COLO668 (cell line): ENCODE results near the gene P4HA2.
"Not testable (repeated sequence)": the region's sequence is repeated elsewhere in the genome, so short reads cannot be mapped to it uniquely, and the experiment has no call there.

Experiments used
- DNase-seq: peaks from one replicate; lab custom pipeline; 2025; ENCODE audit not compliant: unreplicated experiment; lab: John Stamatoyannopoulos, UW

P4HA2 gene

DNA sequence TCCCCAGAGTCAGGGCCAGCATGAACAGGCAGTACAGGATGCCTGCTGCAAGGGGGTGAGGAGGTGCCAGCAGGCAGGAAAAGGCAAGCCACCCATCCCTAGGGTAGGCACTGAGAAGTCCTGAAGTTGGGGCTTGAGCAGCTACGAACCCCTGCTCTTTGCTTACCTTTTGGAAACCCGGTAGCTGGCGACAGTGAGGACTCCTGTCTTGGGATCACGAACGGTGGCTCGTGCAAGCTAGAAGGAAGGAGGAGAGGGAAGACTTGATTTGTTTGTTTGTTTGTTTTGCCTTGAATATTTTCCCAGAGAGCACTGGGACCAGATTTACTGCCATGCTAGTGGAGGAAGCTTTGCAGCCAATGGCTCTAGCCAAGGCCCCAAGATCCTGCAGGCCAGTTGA lies 23.7 kb downstream of the P4HA2 start:
- DNase-seq, result no peak

DNA sequence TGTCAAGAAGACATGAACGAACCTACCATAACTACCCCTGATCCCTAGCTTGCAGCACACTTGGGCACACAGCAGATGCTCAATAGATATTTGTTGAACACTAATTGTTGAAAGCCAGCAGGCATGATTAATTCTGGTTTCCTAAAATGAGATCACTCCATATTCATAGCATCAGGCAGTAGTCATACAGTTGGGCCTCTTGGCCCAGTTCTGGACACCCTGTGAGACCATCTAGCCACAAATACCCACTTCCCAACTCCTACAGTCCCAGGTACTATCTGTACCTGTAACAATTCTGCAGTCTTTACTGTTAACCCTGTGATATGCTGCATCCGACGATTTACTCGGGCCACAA lies 24.2 kb downstream of the P4HA2 start:
- no peak for DNase-seq

DNA sequence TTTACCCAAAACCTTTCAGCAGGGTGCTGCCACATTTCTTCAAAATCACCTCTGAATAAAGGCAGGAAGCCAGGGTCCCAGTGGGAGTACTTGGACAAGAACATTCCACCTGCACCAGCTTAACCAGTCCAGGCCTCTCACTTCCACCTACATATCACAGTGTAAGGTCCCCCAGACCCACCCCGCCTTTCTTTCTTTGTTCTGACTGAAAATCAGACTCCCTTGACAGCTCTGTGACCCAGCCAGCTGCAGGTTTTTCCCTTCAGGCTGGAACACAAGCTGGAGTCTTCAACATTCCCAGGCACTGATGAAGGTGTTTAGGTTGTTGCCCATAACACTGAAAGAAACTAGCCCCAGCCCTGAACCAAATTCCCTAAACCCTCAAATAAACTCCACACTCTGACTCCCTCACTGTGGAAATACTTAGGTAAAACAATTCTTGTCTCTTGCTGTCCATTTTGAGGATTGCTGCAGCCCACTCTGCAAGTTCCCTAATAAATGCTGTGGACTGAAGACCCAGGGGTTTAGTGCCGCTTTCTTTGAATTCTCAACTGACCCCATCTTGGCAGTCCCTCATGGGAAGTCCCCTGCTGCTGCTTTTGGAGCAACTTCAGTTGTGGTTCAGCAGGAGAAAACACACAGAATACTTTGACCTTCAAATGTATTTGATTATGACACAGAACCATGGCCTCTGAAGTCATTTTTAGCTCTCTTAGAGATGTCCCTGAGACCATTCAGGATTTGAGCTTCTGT lies 24.8 kb downstream of the P4HA2 start:
- DNase-seq, result no peak

DNA sequence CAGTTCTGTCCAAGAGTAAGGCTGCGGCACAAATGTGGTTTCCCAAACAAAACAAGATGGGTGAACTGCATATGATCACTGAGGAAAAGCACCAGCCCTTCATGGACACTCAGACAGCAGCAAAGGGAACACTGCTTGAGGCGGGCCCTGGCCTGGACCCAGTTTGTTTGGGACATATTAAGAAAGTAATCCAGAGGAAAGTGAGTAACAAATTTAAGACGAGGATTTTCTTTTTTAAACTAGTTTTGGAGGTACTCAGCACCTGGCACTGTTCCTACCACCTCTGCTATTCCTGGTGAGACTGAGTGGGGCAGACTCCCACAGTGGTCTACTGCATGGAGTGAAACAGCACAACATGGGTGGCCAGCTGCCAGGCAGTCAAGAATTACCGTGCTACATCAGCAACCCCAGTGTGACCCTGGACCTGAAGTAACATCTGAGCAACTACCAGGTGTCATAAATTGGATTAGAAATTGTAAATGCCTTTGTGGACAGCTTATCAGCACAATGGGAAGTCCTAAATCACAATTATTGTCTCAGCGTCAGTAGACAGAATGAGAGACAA lies 28.5 kb downstream of the P4HA2 start:
- DNase-seq, result no peak

DNA sequence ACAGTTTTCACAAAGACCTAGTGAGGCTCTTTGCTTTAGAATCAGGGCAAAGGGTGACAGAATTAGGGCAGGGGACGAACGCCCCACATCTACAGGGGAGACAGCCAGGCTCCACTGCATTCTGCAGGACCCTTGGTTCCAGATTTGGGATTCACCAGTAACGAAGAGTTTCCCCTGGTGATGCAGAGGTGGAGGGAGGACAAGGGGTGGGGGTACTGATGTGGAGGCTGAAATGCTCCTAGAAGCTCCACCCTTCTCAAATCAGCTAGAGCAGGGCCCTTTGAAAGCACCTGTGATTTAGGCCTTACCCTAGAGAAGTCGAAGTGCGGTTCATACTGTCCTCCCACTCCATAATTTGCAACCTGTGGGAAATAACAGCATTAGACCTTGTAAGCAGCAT lies 29.1 kb downstream of the P4HA2 start:
- no peak for DNase-seq

DNA sequence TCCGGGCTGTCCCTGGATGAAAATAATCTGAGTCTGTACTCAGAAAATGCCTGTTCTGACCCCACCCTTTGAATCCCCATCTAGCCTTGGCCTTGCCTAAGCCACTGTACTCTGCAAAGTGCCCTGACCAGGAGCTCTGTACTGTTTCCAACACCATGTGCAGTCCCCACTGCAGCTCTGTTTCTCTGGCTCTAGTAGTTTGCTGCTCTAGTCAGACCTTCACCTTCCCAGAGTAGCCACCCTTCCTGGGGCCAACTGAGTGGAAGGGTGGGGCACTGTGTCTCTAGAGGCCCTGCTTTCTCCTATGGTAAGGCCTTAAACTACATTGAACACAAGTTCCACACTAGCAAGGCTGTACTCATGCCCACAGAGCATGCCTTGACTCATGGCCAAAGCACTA lies 31.9 kb downstream of the P4HA2 start:
- DNase-seq, result no peak

DNA sequence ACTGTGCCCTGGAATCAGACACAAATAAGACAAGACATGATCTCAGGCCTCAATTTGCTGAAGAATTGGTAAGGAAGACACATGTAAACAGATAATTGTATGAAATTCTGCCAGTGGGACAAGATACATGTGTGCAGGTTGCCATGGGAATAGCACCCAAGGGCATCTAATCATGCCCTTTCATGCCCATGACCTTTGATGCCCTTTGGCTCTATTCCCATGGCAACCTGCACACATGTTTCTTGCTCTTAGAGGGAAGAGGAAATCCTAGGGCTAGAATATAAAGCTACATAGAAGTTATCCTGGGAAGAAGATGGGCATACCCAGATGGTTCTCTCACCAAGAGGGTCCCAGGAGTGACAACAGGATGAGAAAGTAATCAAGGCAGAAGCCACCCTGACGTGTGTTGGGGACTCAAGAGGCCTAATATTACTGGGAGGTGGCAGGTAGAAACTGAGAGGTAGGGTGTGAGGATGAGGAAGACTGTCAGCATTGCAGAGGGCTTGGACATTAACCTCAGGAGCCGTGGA lies 34.4 kb downstream of the P4HA2 start:
- DNase-seq, result no peak

DNA sequence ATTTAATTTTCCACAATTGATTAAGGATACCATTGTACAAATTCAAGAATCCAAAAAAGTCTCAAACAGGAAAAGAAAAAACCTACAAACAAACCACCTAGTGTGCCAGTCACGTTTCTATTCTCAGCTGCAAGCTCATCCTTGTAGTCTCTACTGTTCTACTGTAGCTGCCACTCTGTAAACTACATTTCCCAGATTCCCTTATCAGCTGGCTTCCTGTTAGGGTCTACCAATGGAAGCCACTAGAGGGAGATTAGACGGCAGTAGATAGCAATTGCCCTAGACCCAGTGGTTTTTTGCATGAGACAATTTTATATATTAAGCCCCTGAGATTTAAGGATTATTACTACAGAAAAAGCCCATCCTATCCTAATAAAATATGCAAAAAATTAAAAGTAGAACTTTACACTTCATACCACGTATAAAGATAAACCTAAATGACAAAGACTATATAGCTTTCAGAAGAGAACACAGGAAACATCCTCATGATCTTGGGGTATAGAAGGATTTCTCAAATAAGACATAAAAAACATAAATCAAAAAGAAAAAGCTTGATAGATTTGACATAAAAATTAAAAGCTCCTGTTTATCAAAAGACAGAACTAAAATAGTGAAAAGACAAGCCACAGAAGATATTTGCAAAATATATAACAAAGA lies 37.4 kb downstream of the P4HA2 start:
- peak; percentile 5 for DNase-seq

DNA sequence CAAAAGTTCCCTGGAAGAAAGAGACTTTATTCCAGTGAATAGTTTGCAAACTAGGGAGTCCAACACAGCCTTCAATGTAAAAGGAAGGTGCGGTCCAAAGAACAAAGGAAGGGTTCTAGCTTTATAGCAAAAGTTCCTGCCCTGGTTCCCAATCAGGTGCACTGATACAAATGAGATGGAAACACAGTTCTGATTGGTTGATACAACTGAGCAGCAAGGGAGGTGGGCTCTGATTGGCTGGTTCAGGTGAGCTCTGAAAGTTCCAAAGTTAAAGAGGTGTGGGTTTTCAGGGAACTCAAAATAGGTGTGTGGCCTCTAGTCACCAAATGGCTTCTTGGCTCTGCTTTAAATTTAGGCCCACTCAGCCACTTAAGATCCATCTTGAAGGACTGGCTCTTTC lies 43.1 kb downstream of the P4HA2 start:
- no peak for DNase-seq

DNA sequence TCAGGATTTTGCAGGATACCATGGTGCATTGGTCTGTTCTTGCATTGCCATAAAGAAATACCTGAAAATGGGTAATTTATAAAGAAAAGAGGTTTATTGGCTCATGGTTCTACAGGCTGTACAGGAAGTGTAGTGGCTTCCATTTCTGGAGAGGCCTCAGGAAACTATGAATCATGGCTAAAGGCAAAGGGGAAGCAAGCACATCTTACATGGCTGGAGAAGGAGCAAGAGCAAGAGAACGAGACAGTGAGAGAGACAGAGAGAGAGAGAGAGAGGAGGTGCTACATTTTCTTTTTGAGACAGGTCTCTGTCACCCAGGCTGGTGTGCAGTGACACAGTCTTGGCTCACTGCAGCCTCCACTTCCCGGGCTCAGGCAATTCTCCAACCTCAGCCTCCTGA lies 43.9 kb downstream of the P4HA2 start:
- DNase-seq, result no peak

DNA sequence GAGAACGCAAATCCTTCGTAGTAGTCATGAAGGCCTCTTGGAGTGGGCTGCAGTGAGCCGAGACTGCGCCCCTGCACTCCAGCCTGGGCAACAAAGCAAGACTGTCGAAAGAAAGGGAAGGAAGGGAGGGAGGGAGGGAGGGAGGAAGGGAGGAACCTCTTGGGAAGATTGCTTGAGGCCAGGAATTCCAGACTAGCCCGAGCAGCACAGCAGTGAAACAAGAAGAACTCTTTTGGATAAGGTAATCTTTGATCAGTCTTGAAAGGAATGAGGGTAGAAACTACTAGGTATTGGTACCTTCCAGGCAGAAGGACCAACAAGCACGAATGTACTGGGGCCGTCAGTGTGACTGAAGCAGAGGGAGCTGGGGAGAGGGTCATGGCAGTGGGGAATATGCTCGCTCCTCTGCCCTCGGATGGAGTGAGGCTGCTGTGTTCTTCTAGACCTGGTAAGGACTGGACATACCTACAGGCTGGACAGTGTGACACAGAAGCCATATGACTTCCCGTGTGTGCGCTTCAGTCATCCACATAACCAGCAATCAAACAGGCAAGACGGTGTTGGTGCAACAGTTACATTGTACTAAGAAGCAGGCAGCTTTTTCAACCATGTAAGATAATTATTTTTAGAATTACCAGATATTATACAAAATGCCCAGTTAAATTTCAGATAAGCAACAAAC lies 45.2 kb downstream of the P4HA2 start:
- no peak for DNase-seq

DNA sequence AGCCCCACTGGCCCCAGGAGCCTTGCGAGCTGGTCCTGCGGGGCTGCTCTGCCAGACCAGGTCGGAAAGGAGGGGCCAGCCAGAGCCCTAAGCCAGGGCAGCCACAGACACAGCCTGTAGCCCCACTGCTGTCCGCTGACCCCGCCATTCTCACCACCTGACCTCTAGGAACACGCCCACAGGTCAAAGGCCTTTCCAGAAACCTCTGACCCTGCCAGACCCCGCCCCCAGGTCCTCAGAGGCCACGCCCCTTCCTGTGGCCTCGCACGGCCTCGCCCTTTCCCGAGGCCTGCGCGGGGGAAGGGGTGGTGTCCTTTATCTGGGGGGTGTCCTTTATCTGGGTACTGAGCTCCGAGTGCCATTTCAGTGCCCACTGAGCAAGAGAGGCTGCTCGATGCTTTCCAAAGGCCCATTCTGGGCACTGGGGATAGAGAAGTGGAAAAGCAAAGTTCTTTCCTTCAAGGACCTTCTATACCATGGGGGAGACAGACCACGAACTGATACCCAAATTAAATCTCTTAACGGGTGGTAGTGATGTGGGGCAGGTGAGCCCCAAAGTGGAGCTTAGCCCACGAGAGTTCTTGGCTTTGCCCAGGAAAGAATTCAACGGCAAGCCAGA lies 46.5 kb downstream of the P4HA2 start:
- no peak for DNase-seq

DNA sequence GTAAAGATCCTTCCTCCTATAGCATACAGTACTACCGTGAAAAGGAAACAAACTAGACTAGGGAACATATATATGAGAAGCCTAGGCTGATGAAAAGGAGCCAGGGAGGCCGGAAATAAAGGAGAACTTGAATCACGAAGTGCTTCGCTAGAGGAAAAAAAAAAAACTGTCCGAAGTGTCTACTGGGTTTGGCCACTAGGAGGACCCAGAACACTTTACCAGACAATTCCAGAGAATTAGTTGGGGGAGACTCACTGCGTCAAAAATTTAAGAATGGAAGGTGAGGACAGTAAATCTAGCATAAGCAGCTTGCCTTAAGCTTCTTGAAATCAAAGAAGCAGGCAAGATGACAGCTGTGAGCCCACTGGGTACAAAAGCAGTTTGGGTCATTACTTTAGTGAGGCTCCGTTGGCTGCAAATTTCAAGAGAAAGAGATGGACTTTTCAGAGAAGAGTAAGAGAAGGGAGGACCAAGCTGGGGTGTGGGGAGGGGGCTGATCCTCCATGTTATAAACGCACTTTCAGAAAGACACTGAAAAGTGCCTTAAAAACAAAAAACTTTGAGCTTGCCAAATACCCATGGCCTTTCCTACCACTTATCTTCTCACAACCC lies 47.4 kb downstream of the P4HA2 start:
- no peak for DNase-seq

DNA sequence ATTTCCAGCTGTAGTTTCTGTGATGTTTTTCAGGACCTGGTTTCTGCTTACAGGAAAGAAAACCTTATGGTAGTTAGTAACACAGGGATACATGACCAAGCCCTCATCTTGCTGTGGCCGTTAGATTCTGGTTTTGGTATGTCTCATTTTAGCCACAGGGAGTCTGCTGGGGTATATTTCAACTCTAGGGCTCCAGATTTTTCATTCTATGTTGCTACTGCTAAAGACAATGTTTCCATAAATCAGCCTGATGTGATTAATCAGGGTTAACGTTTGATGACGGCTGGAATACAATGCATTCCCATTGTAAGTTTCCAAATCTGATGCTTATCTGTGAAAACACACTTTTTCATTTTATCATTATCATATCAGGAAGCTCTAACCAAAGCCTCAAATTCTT lies 48.2 kb downstream of the P4HA2 start:
- DNase-seq, result no peak

DNA sequence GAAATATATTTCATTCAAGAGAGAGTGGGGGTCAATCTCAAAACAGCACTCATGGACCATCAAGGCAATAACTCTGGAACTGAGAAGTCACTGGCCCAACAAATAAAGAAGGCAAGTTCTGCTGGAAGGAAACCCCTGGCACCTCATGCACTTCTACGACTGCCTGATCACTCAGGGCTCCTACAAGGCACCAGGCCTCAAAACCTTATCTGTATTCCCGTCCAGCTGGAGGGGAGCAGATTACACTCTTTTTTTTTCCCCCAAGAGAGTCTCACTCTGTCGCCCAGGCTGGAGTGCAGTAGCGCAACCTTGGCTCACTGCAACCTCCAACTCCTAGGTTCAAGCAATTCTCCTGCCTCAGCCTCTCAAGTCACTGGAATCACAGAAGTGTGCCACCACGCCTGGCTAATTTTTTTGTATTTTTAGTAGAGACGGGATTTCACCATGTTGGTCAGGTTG lies 49.9 kb downstream of the P4HA2 start:
- DNase-seq, result no peak

DNA sequence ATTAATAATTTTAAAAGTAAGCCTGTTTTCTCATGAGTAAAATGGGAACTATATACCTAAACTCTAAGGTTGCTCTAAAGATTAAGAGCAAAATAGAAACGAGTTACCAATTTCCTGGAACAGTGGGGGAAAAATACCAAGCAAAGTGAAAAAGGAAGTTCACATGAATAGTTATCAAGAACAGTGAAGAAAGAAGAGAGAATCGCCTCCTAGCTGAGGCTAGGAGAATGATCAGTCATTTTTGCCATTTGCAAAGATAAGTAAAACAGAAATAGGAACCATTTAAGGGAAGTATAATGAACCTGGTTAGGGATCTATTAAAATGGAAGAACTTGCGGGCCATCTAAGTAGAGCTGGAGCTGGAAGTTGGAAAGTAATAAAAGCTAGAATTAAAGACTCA lies 50.7 kb downstream of the P4HA2 start:
- DNase-seq, result no peak

DNA sequence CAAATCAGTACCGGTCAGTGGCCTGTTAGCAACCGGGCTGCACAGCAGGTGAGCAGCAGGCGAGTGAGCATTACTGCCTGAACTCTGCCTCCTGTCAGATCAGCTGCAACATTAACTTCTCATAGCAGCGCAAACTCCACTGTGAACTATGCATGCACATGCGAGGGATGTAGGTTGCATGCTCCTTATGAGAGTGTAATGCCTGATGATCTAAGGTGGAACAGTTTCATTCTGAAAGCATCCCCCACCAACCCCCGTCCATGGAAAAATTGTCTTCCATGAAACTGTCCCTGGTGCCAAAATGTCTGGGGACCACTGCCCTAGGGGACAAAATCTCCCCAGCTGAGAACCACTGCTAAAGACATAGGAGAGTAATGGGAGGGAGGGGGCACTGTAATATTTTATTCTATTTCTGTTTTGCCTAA lies 51.1 kb downstream of the P4HA2 start:
- no peak for DNase-seq

DNA sequence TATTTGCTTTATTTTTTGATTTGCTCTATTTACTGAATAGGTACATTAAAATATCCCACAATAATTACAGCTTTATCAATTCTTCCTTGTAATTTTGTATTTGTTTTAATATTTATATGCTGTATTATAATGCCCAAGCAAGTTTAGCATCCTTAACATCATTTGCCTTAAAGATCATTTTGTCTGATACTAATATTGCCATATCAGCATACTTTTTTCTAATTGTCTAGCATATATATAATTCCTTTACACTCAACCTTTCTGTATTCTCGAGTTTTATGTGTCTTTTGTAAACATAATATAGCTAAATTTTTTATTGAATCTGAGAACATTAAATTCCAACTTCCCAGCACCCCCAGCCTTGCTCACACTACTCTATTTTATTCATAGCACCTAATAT lies 64.7 kb downstream of the P4HA2 start:
- no peak for DNase-seq

DNA sequence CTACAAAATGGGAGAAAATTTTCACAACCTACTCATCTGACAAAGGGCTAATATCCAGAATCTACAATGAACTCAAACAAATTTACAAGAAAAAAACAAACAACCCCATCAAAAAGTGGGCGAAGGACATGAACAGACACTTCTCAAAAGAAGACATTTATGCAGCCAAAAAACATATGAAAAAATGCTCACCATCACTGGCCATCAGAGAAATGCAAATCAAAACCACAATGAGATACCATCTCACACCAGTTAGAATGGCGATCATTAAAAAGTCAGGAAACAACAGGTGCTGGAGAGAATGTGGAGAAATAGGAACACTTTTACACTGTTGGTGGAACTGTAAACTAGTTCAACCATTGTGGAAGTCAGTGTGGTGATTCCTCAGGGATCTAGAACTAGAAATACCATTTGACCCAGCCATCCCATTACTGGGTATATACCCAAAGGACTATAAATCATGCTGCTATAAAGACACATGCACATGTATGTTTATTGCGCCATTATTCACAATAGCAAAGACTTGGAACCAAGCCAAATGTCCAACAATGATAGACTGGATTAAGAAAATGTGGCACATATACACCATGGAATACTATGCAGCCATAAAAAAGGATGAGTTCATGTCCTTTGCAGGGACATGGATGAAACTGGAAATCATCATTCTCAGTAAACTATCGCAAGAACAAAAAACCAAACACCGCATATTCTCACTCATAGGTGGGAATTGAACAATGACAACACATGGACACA lies 65.9 kb downstream of the P4HA2 start:
- DNase-seq, result not testable (repeated sequence)

DNA sequence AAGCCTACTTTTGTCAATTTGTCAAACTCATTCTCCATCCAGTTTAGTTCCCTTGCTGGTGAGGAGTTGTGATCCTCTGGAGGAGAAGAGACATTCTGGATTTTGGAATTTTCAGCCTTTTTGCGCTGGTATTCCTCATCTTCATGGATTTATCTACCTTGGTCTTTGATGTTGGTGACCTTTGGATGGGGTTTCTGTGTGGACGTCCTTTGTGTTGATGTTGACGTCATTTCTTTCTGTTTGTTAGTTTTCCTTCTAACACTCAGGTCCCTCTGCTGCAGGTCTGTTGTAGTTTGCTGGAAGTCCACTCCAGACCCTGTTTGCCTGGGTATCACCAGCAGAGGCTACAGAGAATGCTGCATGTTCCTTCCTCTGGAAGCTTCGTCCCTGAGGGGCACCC lies 71.2 kb downstream of the P4HA2 start:
- no peak for DNase-seq
